ENCODE data around the gene LOC128125822.
A peak's percentile ranks its signal among the peaks of the same experiment; 100 is the strongest.
"Not testable (repeated sequence)": the region's sequence is repeated elsewhere in the genome, so short reads cannot be mapped to it uniquely, and the experiment has no call there.

LOC128125822 gene

GRCh38 chr6:63582579-63583231 lies 10.4 kb downstream of the LOC128125822 start:
- DNase-seq (ENCODE audit: low spot score), result no peak

GRCh38 chr6:63584125-63584514 lies 11.8 kb downstream of the LOC128125822 start:
- no peak for DNase-seq (ENCODE audit: low spot score)

GRCh38 chr6:63584566-63584965 lies 12.3 kb downstream of the LOC128125822 start:
- DNase-seq (ENCODE audit: low spot score), result no peak

DNA sequence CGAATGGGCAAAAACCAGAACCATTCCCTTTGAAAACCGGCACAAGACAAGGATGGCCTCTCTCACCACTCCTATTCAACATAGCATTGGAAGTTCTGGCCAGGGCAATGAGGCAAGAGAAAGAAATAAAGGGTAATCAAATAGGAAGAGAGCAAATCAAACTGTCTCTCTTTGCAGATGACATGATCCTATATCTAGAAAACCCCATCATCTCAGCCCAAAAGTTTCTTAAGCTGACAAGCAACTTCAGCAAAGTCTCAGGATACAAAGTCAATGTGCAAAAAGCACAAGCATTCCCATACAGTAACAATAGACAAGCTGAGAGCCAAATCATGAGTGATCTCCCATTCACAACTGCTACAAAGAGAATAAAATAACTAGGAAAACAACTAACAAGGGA lies 13.4 kb downstream of the LOC128125822 start:
- DNase-seq (ENCODE audit: low spot score), result not testable (repeated sequence)

DNA sequence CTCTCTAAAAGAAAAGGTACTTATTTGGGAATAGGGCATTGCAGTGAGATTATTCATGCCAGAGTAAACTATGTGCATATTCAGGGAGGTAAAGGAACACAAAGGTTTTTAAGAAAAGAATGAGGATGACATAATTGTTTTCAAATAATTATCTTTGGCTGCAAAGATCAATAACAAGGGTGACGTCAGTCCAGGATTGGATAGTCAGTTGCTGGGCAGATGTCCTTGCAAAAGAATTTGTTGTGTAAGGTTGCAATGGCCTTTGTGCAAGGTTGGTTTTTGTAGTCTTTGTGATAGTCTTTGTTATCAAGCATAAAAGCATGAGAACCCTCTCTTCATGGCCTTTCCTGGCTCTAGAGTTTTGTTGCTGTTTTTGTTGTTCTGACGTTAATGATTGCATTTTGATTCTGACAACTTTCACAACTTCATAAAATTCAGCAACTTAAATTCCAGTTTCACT lies 17.7 kb downstream of the LOC128125822 start:
- DNase-seq (ENCODE audit: low spot score), result no peak

GRCh38 chr6:63592886-63593285 lies 20.6 kb downstream of the LOC128125822 start:
- DNase-seq (ENCODE audit: low spot score), result no peak

DNA sequence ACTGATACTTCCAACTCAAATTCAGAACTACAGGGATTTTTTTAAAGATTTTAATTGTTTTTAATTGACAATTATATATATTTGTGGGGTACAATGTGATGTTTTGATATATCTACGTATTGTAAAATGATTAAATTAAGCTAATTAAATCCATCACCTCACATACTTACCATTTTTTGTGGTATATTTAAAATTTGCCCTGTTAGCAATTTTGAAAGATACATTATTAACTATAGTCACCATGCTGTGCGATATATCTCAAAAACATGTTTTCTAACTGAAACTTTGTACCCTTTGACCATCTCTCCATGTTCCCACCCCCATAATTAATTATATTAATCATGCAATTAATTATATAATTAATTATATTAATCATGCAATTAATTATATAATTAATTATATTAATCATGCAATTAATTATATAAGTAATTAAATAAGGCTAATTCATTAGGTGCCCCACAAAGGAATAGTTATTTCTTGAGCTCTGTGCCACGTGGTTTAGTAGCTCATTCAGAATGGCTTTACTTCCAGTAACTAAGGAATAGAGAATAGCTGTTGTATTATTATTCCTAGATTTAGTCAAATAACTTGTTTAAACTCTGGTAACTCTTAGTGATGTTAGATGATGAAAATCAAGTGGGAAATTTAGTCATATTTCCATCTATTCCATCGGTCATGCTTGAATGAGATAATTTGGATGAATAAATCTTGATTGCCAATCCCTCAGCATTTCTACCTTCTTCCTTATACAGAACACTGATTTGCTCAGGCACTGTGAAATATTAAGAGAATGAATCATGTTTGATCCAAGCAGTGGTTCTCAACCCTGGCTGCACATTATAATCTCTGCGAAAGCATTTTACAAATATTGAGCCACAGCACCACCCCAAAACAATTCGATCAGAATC lies 25.1 kb downstream of the LOC128125822 start:
- DNase-seq (ENCODE audit: low spot score), result no peak

GRCh38 chr6:63598049-63599036 lies 26.1 kb downstream of the LOC128125822 start:
- peak; percentile 81 for DNase-seq (ENCODE audit: low spot score)

DNA sequence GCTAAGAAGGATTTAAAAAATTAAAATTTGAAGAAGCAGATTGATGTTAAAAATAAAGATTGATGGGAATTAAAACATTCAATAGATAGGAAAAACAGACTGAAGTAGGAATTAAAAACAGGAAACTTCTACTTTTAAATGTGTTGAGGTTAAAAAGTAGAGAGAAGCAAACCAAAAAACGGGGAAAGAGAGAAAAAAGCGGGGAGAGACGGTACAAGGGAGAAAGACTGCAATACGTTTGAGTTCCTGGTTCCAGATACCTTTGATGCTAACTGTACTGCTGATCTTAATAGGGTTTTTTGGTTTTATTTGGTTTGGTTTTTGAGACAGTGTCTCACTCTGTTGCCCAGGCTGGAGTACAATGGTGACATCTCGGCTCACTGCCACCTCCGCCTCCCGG lies 27.0 kb downstream of the LOC128125822 start:
- DNase-seq (ENCODE audit: low spot score), result no peak

GRCh38 chr6:63600136-63600535 lies 27.9 kb downstream of the LOC128125822 start:
- no peak for DNase-seq (ENCODE audit: low spot score)

DNA sequence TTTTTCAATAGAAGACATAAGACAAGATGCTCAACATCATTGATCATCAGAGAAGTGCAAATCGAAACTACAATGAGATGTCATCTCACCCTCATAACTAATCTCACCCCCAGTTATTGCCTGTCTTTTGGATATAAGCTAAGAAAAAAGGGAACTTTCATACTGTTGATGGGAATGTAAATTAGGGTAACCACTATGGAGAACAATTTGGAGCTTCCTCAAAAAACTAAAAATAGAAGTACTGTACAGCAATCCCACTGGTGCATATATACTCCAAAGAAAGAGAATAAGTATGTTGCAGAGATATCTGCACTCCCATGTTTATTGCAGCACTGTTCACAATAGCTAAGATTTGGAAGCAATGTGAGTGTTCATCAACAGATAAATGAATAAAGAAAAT lies 37.0 kb downstream of the LOC128125822 start:
- DNase-seq (ENCODE audit: low spot score), result no peak

DNA sequence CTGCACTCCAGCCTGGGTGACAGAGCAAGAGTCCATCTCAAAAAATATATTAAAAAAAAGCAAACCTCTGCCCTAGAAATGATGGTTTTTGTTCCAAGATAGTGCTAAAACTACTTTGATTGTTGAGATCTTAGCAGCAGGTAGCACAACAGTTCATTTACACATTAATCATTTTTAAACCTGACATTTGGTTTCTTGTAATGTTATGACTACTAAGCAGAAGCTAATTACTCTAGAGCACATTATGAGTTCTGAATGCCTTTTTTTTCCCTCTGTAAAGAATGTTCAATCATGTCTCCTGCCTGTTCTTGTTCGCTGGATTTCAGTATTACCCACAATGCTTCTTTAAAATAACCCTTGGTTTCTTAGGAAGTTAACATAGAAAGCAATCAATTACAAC lies 38.7 kb downstream of the LOC128125822 start:
- no peak for DNase-seq (ENCODE audit: low spot score)

DNA sequence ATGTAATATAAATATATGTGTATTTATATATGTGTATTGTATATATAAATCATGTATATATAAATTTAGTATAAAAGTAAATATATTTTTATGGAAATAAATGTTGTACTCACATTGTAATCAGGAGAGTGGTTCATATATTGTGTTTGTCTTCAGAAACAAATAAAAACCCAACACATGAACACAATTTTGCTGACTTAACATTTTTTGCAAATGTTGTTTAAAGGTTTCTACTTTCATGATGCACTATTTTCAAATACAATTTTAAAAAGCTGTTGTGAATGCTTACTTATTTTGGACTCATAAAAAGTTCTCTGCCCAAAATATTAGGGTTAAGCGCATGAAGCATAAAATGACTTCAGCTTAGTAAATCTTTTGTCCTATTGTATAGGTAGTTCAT lies 39.3 kb downstream of the LOC128125822 start:
- DNase-seq (ENCODE audit: low spot score), result no peak

GRCh38 chr6:63615590-63615989 lies 43.3 kb downstream of the LOC128125822 start:
- DNase-seq (ENCODE audit: low spot score), result no peak

All from hematopoietic multipotent progenitor cell treated with erythropoietin and hydrocortisone succinate and interleukin-3 and kit ligand, for 17 days (in vitro differentiated cells).